NCI-H345 (cell line): ENCODE results near the gene ZNF700.
A peak's percentile ranks its signal among the peaks of the same experiment; 100 is the strongest.
"Not testable (repeated sequence)": the region's sequence is repeated elsewhere in the genome, so short reads cannot be mapped to it uniquely, and the experiment has no call there.

Experiments used
- DNase-seq: peaks from one replicate; lab custom pipeline; 2025; lab: John Stamatoyannopoulos, UW

ZNF700 gene

GRCh38 chr19:11924886-11925650 lies at the start of gene ZNF700:
TSS of gene ZNF700 (plus strand) at chr19:11925107. CDS start at chr19:11925211, 104 bp downstream.
- DNase-seq = peak; percentile 81

- not testable (repeated sequence) for DNase-seq
Measured at GRCh38 chr19:11879687-11880266, 45.1 kb upstream of the ZNF700 start.

GRCh38 chr19:11880598-11880997 lies 44.3 kb upstream of the ZNF700 start:
- DNase-seq = no peak

- no peak for DNase-seq
Measured at GRCh38 chr19:11881151-11881800, 43.6 kb upstream of the ZNF700 start.

DNA sequence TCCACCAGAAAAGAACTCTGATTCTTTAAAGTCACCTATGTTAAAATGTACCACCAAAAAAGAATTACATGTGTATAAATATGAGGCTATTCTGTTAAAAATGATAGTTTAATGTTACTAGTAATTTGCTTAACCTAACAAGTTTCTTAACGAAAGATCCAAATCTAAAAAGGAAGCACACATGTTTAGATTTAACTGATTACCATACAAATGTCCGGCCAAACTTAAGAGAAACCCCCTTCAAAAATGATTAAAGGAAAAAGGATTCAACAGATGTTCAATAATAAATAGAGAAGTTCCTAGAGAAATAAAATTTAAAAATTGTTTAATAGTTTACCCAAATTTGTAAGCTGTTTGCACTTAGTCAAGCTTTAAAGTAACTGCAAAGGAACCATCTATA lies 42.3 kb upstream of the ZNF700 start:
- no peak for DNase-seq

GRCh38 chr19:11887234-11887610 lies 37.7 kb upstream of the ZNF700 start:
- no peak for DNase-seq

- peak; percentile 14 for DNase-seq
Measured at GRCh38 chr19:11887611-11888531, 37.0 kb upstream of the ZNF700 start, which contains the start of gene ZNF69. TSS of gene ZNF69 (plus strand) at chr19:11887782. CDS start at chr19:11887924, 142 bp downstream.

DNA sequence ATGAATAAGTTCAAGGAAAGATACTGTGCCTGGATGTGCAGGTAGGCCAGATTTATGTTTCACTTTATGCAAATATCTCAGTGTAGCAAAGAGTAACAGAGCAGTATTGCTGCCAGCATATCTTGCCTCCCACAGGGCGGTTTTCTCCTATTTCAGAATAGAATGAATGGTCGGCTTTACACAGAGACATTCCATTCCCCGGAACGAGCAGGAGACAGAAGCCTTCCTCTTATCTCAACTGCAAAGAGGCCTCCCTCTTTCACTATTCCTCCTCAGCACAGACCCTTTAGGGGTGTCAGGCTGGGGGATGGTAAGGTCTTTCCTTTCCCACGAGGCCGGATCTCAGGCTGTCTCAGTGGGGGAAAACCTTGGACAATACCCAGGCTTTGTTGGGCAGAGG lies 35.0 kb upstream of the ZNF700 start:
- not testable (repeated sequence) for DNase-seq

DNA sequence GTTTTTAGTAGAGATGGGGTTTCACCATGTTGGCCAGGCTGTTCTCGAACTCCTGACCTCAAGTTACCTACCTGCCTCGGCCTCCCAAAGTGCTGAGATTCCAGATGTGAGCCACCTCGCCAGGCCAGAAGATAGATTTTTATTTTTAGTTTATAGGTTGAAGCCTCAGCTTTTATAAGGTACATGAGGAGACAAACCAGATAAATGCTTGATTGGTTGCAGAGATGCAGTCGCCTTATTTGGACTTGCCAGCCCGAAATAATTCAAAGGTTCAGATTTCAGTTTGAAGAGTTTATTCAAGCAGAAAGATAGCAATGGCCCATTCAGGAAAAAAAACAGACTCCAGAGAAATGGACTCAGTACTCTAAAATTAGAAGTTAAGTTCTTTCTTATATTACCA lies 34.3 kb upstream of the ZNF700 start:
- DNase-seq = no peak

DNA sequence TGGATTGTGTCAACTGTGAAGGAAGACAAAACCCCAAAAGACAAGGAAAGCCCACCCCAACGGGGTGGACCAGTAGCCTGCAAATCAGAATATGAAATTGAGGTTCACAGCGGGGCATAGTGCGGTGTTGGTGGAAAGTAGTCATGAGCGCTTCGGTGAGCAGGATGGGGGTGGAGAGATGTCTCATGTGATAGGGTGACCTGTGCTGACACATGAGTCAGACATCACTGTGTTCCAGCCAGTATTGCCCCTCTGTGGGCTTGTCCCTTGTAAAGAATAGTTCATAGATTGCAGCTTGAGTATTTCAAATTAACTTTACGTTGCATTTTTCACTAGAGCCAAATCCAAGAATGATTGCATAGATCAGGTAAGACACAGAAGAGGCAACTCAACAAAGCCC lies 30.1 kb upstream of the ZNF700 start:
- no peak for DNase-seq

GRCh38 chr19:11902228-11902627 lies 22.7 kb upstream of the ZNF700 start:
- no peak for DNase-seq

GRCh38 chr19:11905928-11906327 lies 19.0 kb upstream of the ZNF700 start:
- no peak for DNase-seq

- DNase-seq = not testable (repeated sequence)
Measured at GRCh38 chr19:11911937-11912336, 13.0 kb upstream of the ZNF700 start.

GRCh38 chr19:11914417-11915051 lies 10.4 kb upstream of the ZNF700 start:
- DNase-seq = not testable (repeated sequence)

DNA sequence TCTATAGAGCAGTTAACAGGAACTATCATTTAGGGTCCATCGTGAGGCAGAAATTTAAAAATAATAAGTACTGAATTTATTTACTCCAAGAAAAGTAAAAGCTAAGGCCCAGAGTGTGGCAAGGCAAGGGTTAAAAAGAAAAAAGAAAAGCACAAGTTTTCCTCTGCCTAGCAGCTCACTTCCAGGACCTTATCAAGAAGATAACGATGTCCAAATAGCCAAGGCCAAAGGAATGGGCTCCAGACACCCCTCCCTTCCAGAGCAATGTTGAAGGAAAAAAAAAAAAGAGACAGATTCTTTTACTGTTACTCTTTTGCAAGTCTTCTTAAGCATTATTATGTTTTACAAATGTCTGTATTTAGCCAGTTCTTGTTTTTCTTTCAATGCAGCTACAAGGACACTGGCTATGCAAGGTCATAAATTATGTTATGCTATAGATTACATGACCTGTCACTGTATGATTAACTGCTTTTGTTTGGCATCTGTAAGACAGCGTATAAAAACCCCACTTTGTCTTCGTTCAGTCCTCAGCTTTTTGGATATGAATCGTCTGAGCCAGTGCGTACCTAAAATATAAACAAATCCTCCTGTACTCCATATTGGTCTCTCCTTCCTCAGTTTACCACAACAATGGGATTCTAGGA lies 2.9 kb upstream of the ZNF700 start:
- no peak for DNase-seq

GRCh38 chr19:11925651-11926187 lies 812 bp downstream of the ZNF700 start:
- DNase-seq = not testable (repeated sequence)

- DNase-seq = no peak
Measured at GRCh38 chr19:11927227-11927626, 2.3 kb downstream of the ZNF700 start.

- no peak for DNase-seq
Measured at GRCh38 chr19:11931051-11931450, 6.1 kb downstream of the ZNF700 start.

DNA sequence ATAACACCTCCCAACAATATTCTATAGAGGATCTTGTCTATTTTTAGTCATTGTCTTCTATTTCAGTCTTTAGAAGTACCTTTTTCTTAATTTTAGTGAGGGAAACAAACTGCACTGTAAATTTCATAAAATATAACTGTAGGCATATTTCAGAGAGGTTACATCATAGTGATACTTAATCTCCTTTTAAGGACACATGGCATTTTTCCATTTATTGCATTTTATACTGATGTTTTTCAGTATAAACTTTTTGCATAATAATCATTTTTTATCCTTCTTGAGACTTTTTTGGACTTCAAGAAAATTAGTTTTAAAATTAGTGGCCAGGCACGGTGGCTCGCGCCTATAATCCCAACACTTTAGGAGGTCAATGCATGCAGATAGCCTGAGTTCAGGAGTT lies 6.6 kb downstream of the ZNF700 start:
- DNase-seq = no peak

DNA sequence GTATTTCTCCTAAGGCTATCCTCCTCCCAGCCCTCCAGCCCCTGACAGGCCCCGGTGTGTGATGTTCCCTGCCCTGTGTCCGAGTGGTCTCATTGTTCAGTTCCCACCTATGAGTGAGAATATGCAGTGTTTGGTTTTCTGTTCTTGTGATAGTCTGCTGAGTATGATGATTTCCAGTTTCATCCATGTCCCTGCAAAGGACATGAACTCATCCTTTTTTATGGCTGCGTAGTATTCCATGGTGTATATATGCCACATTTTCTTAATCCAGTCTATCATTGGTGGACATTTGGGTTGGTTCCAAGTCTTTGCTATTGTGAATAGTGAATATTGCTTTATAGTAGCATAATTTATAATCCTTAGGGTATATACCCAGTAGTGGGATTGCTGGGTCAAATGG lies 10.9 kb downstream of the ZNF700 start:
- not testable (repeated sequence) for DNase-seq

GRCh38 chr19:11938383-11938782 lies 13.5 kb downstream of the ZNF700 start:
- not testable (repeated sequence) for DNase-seq
